Epidermal melanocyte (primary cell): ENCODE measurements around the gene C1QL3.

Experiments used
- DNase-seq: peaks from one replicate; pipeline ENCODE4 v3.0.0; 2011; ENCODE audit warnings: low spot score; ENCODE audit not compliant: insufficient read length

C1QL3 gene

GRCh38 chr10:16493884-16494536 is 27.7 kb downstream of the C1QL3 start:
- DNase-seq: no peak

GRCh38 chr10:16491933-16492332 is 29.7 kb downstream of the C1QL3 start:
- no peak for DNase-seq

- no peak for DNase-seq
These were observed 31.2 kb downstream of the C1QL3 start for GRCh38 chr10:16490511-16490910.

- no peak for DNase-seq
These were observed 38.3 kb downstream of the C1QL3 start for GRCh38 chr10:16483241-16483917.

GRCh38 chr10:16481052-16481728 is 40.5 kb downstream of the C1QL3 start:
- no peak for DNase-seq

GRCh38 chr10:16478801-16479200 is 42.9 kb downstream of the C1QL3 start:
- DNase-seq: no peak

GRCh38 chr10:16477757-16478156 is 43.9 kb downstream of the C1QL3 start:
- DNase-seq: no peak

- no peak for DNase-seq
These were observed 48.9 kb downstream of the C1QL3 start for GRCh38 chr10:16472828-16473227.

GRCh38 chr10:16470747-16471146 is 50.9 kb downstream of the C1QL3 start:
- DNase-seq: no peak

GRCh38 chr10:16466001-16466400 is 55.7 kb downstream of the C1QL3 start:
- DNase-seq: no peak
